ENCODE measurements around the gene LRIG1. TPM values are rescaled to one million over a fixed set of nuclear protein-coding genes. Genes with fewer than 3 reads are reported as not detected.

LRIG1 gene
- total and polyA plus RNA-seq, 10 of the 15 experiments (the other 5 are each of a cell fraction or from before 2014, with no cell fraction given) = 0.84 to 16.4 (median 8.1) TPM

- ChIA-PET RAD21 (ENCODE audit: unreplicated experiment) (no interaction called here), SMC1A (ENCODE audit: uncharacterized antibody, unreplicated experiment) (interaction anchor here (0.7 to 1.4 kb wide), 3 partner anchors 13 to 19 kb away, joined by 3 to 6 read pairs (median 3); no protein-coding TSS in a partner anchor), CTCF (interaction anchor here (1.2 to 1.3 kb wide), 2 partner anchors 11 to 17 kb away, joined by 3 to 4 read pairs; no protein-coding TSS in a partner anchor), POLR2A (no interaction called here)
- Histone ChIP-seq H3K9me3 (replicated peaks; ENCODE audit: control insufficient read depth, insufficient read depth, low read length) (no peaks in the 10 kb centered on the region), H3K79me2 (ENCODE audit: control insufficient read depth, insufficient read depth, low read length) (peaks cover 5% of the 10 kb centered on the region; the same call in 1 of the 2 replicates), H3K4me2 (ENCODE audit: control insufficient read depth, insufficient read depth) (no peak overlapping the region), H3K27me3 (replicated peaks in 1 of 2; ENCODE audit: control insufficient read depth in 2 of 2, insufficient read depth in 2 of 2, low read length in 1 of 2) (no peaks in the 10 kb centered on the region), H4K20me1 (ENCODE audit: control insufficient read depth, insufficient read depth) (no peaks in the 10 kb centered on the region), H3K27ac (ENCODE audit: control insufficient read depth, insufficient read depth) (no peak overlapping the region), H2AFZ (ENCODE audit: control insufficient read depth, low read depth, low read length) (no peak overlapping the region), H3K4me3 (no peak overlapping the region), H3K36me3 (ENCODE audit: control insufficient read depth in 2 of 2, insufficient read depth in 2 of 2, low read length in 1 of 2) (no peaks in the 10 kb centered on the region), H3K9ac (ENCODE audit: control insufficient read depth, insufficient read depth, low read length) (no peak overlapping the region), H3K4me1 (ENCODE audit: control insufficient read depth, insufficient read depth, low read length) (peaks cover 39% of the 10 kb centered on the region)
- TF ChIP-seq REST (IDR thresholded peaks at IDR 0.05; ENCODE audit: low read depth, low read length) (no peak), ZNF207 (IDR thresholded peaks at IDR 0.05; ENCODE audit: borderline replicate concordance) (no peak), MEF2A (IDR thresholded peaks at IDR 0.05; ENCODE audit: insufficient read depth, low read depth, low read length) (no peak)
- in situ Hi-C loops (cut with MboI) (no loop called here), intact Hi-C loops (cut with micrococcal nuclease; ENCODE audit: unreplicated experiment) (no loop called here)
- no TSS peak for BruUV-seq (replicated peaks)
- 87% methylated on average over 6 of the region's 6 CpGs for WGBS (ENCODE audit: insufficient coverage, insufficient replicate concordance, low lambda C conversion rate, missing lambda C conversion rate)
- FAIRE-seq = no peak
- no peak for ATAC-seq
- DNase-seq (ENCODE audit: low read depth, low spot score) = no peak
Observed at GRCh38 chr3:66486202-66486601, 14.6 kb downstream of the LRIG1 start.
